Activated CD4-positive, alpha-beta T cell treated with anti-CD3 and anti-CD28 coated beads, Interleukin-2, amount 10 ng/mL, durations not matched to agents 24 days and 14 days (primary cell): ENCODE results near the gene METTL13. TPM values are rescaled to one million over a fixed set of nuclear protein-coding genes. Genes with fewer than 3 reads are reported as not detected.
A peak's percentile ranks its signal among the peaks of the same experiment; 100 is the strongest.
"Not testable (repeated sequence)": the region's sequence is repeated elsewhere in the genome, so short reads cannot be mapped to it uniquely, and the experiment has no call there.

ENCODE experiments used
- DNase-seq: peaks from one replicate; pipeline ENCODE4 v3.0.0; 2022
- H3K27ac Mint-ChIP-seq: one replicate; pipeline ENCODE4 v1.8.0; 2022; ENCODE audit warnings: mild to moderate bottlenecking, mixed read lengths
- H3K27me3 Mint-ChIP-seq: one replicate; pipeline ENCODE4 v1.8.0; 2022; ENCODE audit warnings: mixed read lengths
- H3K36me3 Mint-ChIP-seq: one replicate; pipeline ENCODE4 v1.8.0; 2022; ENCODE audit warnings: low read depth, mild to moderate bottlenecking, mixed read lengths
- H3K4me1 Mint-ChIP-seq: one replicate; pipeline ENCODE4 v1.8.0; 2021; ENCODE audit warnings: mixed read lengths
- H3K4me3 Mint-ChIP-seq: one replicate; pipeline ENCODE4 v1.8.0; 2022; ENCODE audit warnings: mild to moderate bottlenecking, moderate library complexity, mixed read lengths
- H3K9me3 Mint-ChIP-seq: one replicate; pipeline ENCODE4 v1.8.0; 2021; ENCODE audit warnings: mixed read lengths
- intact Hi-C: fragments of 100-400 bp; cut with micrococcal nuclease; formaldehyde crosslinking; loops from one replicate; pipeline ENCODE4 v1.15.1; 2023
- total RNA-seq: library from RNA; stranded (reverse); gene quantifications from 2 replicates; pipeline ENCODE4 v1.2.3, GENCODE V29; 2022

Gene METTL13
- total RNA-seq, 1 donor from 2014 or later: 56.1 TPM

GRCh38 chr1:171784784-171785183, 3.3 kb downstream of the METTL13 start:
- DNase-seq: peak; percentile 74
- H3K9me3 Mint-ChIP-seq: no peaks in the 10 kb centered on the region
- no peaks in the 10 kb centered on the region for H3K27me3 Mint-ChIP-seq
- peak overlapping the region; percentile 87 for H3K27ac Mint-ChIP-seq
- H3K4me1 Mint-ChIP-seq: peaks cover 58% of the 10 kb centered on the region
- peaks cover 64% of the 10 kb centered on the region for H3K36me3 Mint-ChIP-seq
- H3K4me3 Mint-ChIP-seq: peak overlapping the region; percentile 78
- intact Hi-C loops: loop anchor here (5.0 kb wide), 2 partner anchors 137 to 472 kb away; partner anchors contain the start of gene FMO4

- no peak for DNase-seq
- intact Hi-C loops: no loop called here
- no peaks in the 10 kb centered on the region for H3K9me3 Mint-ChIP-seq
- peaks cover 53% of the 10 kb centered on the region for H3K4me1 Mint-ChIP-seq
- H3K27me3 Mint-ChIP-seq: no peaks in the 10 kb centered on the region
- H3K4me3 Mint-ChIP-seq: peak overlapping the region; percentile 78
- H3K36me3 Mint-ChIP-seq: peaks cover 71% of the 10 kb centered on the region
- peak overlapping the region; percentile 87 for H3K27ac Mint-ChIP-seq
Observed at GRCh38 chr1:171785766-171786165, 4.3 kb downstream of the METTL13 start.

GRCh38 chr1:171786534-171786933, 5.1 kb downstream of the METTL13 start:
- intact Hi-C loops: no loop called here
- Mint-ChIP-seq H3K27me3 (no peaks in the 10 kb centered on the region), H3K27ac (peak overlapping the region; percentile 87), H3K4me3 (no peak overlapping the region), H3K4me1 (peaks cover 51% of the 10 kb centered on the region), H3K9me3 (no peaks in the 10 kb centered on the region), H3K36me3 (peaks cover 75% of the 10 kb centered on the region)
- no peak for DNase-seq

- Mint-ChIP-seq H3K27ac (no peak overlapping the region), H3K4me3 (no peak overlapping the region), H3K4me1 (peaks cover 45% of the 10 kb centered on the region), H3K27me3 (no peaks in the 10 kb centered on the region), H3K9me3 (no peaks in the 10 kb centered on the region), H3K36me3 (peaks cover 79% of the 10 kb centered on the region)
- DNase-seq: no peak
- intact Hi-C loops: no loop called here
Observed at GRCh38 chr1:171787686-171788480, 6.4 kb downstream of the METTL13 start.

GRCh38 chr1:171788696-171789095, 7.2 kb downstream of the METTL13 start:
- peaks cover 83% of the 10 kb centered on the region for H3K36me3 Mint-ChIP-seq
- H3K9me3 Mint-ChIP-seq: no peaks in the 10 kb centered on the region
- no peak overlapping the region for H3K4me3 Mint-ChIP-seq
- H3K27me3 Mint-ChIP-seq: no peaks in the 10 kb centered on the region
- DNase-seq: no peak
- H3K27ac Mint-ChIP-seq: no peak overlapping the region
- peaks cover 42% of the 10 kb centered on the region for H3K4me1 Mint-ChIP-seq
- intact Hi-C loops: no loop called here

GRCh38 chr1:171790318-171790717, 8.9 kb downstream of the METTL13 start:
- Mint-ChIP-seq H3K4me3 (no peak overlapping the region), H3K9me3 (no peaks in the 10 kb centered on the region), H3K27me3 (no peaks in the 10 kb centered on the region), H3K36me3 (peaks cover 85% of the 10 kb centered on the region), H3K27ac (no peak overlapping the region), H3K4me1 (peaks cover 43% of the 10 kb centered on the region)
- DNase-seq: no peak
- intact Hi-C loops: no loop called here

GRCh38 chr1:171792656-171793369, 11.4 kb downstream of the METTL13 start:
- no peaks in the 10 kb centered on the region for H3K27me3 Mint-ChIP-seq
- intact Hi-C loops: no loop called here
- H3K36me3 Mint-ChIP-seq: peaks cover 84% of the 10 kb centered on the region
- no peaks in the 10 kb centered on the region for H3K9me3 Mint-ChIP-seq
- no peak overlapping the region for H3K27ac Mint-ChIP-seq
- no peak overlapping the region for H3K4me3 Mint-ChIP-seq
- no peak for DNase-seq
- peaks cover 25% of the 10 kb centered on the region for H3K4me1 Mint-ChIP-seq

- Mint-ChIP-seq H3K4me1 (peaks cover 23% of the 10 kb centered on the region), H3K27me3 (no peaks in the 10 kb centered on the region), H3K36me3 (peaks cover 82% of the 10 kb centered on the region), H3K4me3 (peak overlapping the region; percentile 51), H3K9me3 (no peaks in the 10 kb centered on the region), H3K27ac (peak overlapping the region; percentile 91)
- intact Hi-C loops: loop anchor here (1.0 kb wide), 1 partner anchor 12 kb away; the partner anchor contains the start of gene METTL13
- no peak for DNase-seq
Observed at GRCh38 chr1:171793636-171794035, 12.2 kb downstream of the METTL13 start.

GRCh38 chr1:171794085-171794484, 12.6 kb downstream of the METTL13 start:
- Mint-ChIP-seq H3K9me3 (no peaks in the 10 kb centered on the region), H3K4me3 (peak overlapping the region; percentile 51), H3K36me3 (peaks cover 81% of the 10 kb centered on the region), H3K27me3 (no peaks in the 10 kb centered on the region), H3K4me1 (peaks cover 22% of the 10 kb centered on the region), H3K27ac (peak overlapping the region; percentile 91)
- intact Hi-C loops: loop anchor here (1.0 kb wide), 1 partner anchor 13 kb away; the partner anchor contains the start of gene METTL13
- peak; percentile 82 for DNase-seq

GRCh38 chr1:171796592-171796991, 15.1 kb downstream of the METTL13 start:
- no peak for DNase-seq
- Mint-ChIP-seq H3K27me3 (no peaks in the 10 kb centered on the region), H3K27ac (peak overlapping the region; percentile 26), H3K36me3 (peaks cover 67% of the 10 kb centered on the region), H3K9me3 (no peaks in the 10 kb centered on the region), H3K4me1 (peaks cover 17% of the 10 kb centered on the region), H3K4me3 (no peak overlapping the region)
- intact Hi-C loops: no loop called here

GRCh38 chr1:171798311-171798710, 16.9 kb downstream of the METTL13 start:
- no peaks in the 10 kb centered on the region for H3K9me3 Mint-ChIP-seq
- no peaks in the 10 kb centered on the region for H3K27me3 Mint-ChIP-seq
- peaks cover 18% of the 10 kb centered on the region for H3K4me1 Mint-ChIP-seq
- intact Hi-C loops: no loop called here
- H3K27ac Mint-ChIP-seq: no peak overlapping the region
- no peak overlapping the region for H3K4me3 Mint-ChIP-seq
- DNase-seq: no peak
- H3K36me3 Mint-ChIP-seq: peaks cover 53% of the 10 kb centered on the region

GRCh38 chr1:171798765-171799164, 17.3 kb downstream of the METTL13 start:
- Mint-ChIP-seq H3K36me3 (peaks cover 50% of the 10 kb centered on the region), H3K4me3 (no peak overlapping the region), H3K4me1 (peaks cover 15% of the 10 kb centered on the region), H3K9me3 (no peaks in the 10 kb centered on the region), H3K27me3 (no peaks in the 10 kb centered on the region), H3K27ac (no peak overlapping the region)
- DNase-seq: no peak
- intact Hi-C loops: no loop called here

- Mint-ChIP-seq H3K27me3 (no peaks in the 10 kb centered on the region), H3K36me3 (peaks cover 46% of the 10 kb centered on the region), H3K4me1 (peaks cover 11% of the 10 kb centered on the region), H3K27ac (no peak overlapping the region), H3K9me3 (no peaks in the 10 kb centered on the region), H3K4me3 (no peak overlapping the region)
- intact Hi-C loops: no loop called here
- no peak for DNase-seq
Observed at GRCh38 chr1:171799166-171799565, 17.7 kb downstream of the METTL13 start.

GRCh38 chr1:171799698-171800097, 18.2 kb downstream of the METTL13 start:
- not testable (repeated sequence) for H3K4me3 Mint-ChIP-seq, H3K9me3 Mint-ChIP-seq, DNase-seq, H3K4me1 Mint-ChIP-seq, H3K27me3 Mint-ChIP-seq, H3K27ac Mint-ChIP-seq
- H3K36me3 Mint-ChIP-seq: peaks cover 42% of the 10 kb centered on the region
- intact Hi-C loops: loop anchor here (2.0 to 10.0 kb wide), 2 partner anchors 49 to 645 kb away; partner anchors contain the start of gene PIGC
